HG03442 (cell line): ENCODE data around the gene C2orf81.

Experiments used
- ATAC-seq: cut with Tn5 transposase; IDR thresholded peaks from one replicate; pipeline ENCODE4 v1.9.1; 2021; ENCODE audit warnings: mild to moderate bottlenecking, moderate library complexity; ENCODE audit not compliant: unreplicated experiment

Gene C2orf81

DNA sequence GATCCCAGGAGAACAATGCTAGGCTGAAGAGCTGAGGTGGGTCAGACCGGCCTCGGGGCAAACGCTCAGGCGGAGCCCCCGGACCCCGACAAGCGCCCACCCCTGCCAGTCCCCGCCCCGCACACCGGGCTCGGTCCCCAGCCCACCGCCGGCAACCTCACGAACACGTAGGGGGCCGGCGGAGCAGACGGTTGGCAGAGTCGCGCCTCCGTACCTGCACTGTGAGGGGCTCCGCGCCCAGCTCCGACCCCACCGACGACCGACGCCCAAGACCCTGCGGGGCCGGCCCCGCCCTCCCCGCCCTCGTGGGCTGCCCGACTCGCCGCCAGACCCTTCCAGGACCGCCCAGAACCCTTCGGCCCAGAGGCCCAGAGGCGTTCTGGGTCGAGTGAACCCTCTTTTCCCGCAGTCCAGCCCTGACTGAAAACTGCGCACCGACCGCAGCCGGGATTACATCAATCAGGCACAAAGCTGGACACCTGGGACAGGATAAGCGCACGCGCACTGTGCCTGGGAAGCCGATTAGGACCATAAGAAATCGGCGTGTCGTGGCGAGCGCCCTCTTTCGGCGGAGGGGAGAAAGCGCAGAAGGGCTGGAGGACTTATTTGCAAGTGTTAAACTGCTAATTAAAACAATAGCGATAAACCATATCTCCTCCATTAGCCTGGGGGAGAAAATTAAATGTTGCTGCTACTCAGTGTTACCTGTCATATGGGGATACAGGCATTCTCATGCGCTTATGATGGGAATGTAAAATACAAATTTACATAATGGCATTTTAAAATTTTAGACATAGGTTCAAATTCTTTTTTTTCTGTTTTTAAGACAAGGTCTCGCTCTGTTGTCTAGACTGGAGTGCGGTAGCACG is 29.6 kb downstream of the C2orf81 start:
- peak; percentile 67 for ATAC-seq

DNA sequence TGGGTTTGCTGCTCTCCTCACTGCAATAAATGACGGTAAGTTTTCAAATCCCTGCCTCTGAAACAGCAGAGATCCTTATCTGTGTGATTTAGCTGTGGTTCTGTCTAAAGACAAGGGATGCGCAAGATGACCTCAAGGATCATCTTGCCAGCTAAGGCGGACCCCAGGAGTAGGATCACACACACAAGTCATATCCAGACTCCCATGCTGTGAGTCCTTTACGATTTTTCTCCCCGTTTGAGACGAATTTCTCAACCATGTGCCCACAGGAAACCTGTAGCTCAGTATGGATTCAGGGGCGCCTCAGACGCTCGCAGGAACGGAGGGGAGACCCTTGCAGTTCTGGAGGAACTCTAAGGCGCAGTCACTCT is 30.2 kb downstream of the C2orf81 start:
- ATAC-seq = peak; percentile 34

GRCh38 chr2:74390606-74391005 is 30.8 kb downstream of the C2orf81 start:
- no peak for ATAC-seq

DNA sequence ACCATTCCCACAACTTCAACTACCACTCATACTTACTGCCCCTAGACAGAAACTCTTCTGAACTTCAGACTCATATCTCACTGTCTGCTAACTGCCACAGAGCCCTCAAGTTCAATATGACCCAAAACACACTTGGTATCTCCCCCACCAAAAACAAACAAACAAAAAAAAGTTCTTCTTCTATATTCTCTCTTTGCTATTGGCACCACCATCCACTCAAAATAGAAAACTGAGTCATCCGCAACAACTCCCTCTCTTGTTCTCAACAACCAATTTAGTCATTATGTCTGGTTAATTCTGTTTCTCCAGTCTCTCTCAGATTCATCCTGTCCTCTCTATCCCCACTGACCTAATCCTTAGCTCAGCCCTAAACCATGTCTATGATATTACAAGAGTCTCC is 34.1 kb downstream of the C2orf81 start:
- no peak for ATAC-seq

DNA sequence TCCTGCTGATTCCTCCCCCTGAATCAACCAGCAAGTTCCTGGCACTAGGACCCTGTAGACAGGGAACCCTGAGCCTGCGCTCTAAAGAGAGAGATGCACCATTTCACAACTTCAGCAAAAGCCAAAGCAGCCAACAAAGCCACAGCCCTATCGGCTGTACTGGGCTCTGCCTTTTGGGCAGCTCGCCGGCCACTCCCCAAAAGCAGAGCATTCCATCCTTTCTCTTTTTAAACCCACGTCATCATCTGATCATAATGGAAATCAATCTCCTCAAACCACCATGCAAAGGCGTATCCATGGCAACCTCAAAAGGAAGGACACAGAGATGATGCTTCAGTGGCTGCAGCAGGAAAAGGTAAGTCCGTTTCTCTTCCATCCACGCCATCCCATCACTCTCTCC is 36.0 kb downstream of the C2orf81 start:
- ATAC-seq = no peak

- no peak for ATAC-seq
These were observed 37.4 kb downstream of the C2orf81 start for GRCh38 chr2:74384051-74384450.

- no peak for ATAC-seq
These were observed 38.2 kb downstream of the C2orf81 start for GRCh38 chr2:74383254-74383653.

GRCh38 chr2:74381751-74382150 is 39.7 kb downstream of the C2orf81 start:
- ATAC-seq = no peak

DNA sequence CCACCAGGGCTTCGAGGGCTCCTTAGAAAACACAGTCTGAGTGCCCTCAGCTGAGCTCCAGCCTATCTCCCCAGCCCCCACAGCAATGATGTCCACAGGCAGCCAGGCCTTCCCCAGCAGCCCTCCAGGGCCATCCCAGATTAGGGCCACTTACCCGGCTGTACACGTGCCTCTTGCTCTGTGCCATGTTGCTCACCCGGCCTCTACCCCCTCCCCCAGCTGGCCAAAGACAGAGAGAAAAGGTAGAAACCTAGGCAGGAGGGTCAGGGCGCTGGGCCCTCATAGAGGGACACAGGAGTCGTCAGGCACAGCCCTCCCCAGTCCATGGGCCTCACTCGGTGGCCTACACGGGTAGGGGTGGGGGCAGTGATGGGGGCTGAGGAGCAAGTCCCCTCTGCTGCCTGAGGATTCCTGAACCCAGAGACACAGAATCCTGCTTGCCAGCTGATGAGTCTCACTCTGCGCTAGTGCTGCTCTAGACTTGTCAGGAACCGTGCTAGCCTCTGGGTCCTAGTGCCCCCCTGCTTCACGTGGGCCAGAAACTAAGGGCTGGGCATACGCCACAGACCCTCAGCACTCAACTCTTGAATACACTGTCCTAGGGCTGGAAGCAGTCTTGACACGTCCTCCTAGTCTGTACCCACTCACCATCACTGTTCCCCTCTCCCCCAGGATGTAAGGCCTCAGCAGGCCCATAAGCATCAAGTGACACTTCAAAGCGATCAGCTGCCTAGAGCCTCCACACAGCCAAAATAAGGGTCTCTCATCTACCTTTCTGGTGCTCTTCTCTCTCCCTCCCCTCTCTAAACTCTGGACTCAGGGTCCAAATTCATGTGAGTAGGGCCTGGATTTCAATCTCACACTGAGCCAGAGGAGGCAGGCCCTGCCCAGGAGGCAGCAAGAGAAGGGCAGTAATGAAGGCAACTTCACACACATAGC is 41.3 kb downstream of the C2orf81 start, which contains the start of gene DCTN1:
Gene DCTN1, minus strand, starts transcription at position 461 of the 939 bp plus-strand sequence. Its CDS starts 274 bp downstream, at position 187.
- ATAC-seq = no peak

DNA sequence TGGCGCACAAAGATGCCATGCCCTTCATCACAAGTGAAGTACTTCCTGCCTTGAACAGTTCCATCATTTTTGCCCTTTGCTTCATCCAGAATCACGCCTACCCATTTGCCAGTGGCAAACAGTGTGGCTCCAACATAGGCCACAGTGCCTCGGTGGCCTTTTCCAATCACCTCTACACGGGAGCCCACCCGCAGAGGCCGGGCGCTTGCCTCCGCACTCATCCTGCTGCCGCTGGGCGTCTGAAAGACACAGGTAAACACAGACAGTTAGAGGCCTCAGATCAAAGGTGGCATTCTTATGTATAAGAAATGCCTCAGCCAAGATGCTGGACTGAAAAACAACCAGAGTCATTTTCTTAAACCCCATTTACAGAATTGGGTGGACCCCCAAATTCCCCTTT is 43.4 kb downstream of the C2orf81 start:
- ATAC-seq = no peak

- no peak for ATAC-seq
These were observed 45.6 kb downstream of the C2orf81 start for GRCh38 chr2:74375838-74376237.

DNA sequence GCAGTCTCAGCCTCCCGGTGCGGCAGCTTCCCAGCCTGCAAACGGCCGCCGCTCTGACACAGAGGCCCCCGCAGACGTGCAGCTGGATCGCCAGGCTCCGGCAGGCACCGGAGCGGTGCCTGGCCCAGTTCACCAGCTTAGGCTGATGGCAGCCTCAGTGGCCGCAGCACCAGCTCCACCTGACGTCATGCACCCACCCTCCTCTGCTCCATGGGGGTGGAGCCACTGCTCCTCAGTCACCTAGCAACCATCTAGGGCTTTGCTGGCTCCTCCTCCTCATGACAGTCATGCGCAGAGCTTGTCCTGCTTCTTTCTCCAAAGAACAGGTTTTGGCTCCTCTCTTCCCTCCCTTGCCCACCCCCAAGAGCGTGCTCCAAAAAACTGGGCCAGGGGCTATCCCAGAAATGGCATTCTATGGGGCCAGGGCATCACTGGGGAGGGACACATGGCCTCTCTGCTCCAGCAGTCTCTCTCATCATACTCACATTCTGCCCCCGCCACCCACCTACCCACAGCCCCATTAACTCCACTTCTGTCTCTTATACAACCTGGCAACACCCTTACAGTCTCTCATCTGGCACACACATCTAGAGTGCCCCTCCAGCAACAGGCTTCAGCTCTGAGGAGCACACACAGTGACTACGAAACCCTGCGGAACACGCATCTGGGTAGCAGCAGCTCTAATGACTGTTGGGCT is 46.8 kb downstream of the C2orf81 start:
- no peak for ATAC-seq

DNA sequence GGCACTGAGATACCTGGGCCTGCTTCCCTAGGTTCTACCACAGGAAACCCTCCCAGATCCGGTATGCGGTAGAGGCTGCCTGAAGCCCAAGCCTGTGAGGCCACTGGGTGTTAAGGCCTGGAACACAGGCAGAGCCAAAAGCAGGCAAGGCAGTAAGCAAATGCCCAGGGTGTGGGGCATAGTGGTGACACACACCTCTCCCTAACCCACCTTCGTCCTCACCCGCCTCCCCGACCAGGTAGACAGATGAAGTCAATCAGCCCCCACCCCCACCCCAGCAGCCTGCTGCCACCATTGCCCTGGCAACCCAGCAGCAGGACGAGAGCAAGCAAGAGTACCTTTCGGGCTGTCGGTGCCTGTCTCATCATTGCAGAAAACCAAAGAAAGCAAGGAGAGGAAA is 47.4 kb downstream of the C2orf81 start:
- no peak for ATAC-seq

DNA sequence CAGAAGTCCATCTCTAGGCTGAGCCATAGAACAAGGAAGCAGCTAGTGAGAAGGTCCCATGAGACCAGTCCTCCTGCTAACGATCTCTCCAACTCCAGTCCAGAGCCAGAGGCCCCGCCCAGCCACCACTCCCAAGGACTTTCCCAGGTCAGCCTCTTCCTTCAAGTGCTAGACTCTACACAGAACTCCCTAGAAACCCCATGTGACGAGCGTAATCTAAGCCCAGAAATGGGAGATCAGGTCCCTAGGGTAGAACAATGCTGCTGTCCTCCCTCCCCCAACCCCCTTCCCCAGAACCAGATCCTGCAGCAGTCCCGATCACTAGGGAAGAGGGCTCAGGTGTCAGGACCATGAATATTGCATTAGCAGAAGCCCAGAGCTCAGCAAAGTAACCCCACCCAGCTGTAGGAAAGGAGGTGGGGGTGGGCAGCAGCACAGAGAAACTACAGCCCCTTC is 48.2 kb downstream of the C2orf81 start:
- no peak for ATAC-seq

DNA sequence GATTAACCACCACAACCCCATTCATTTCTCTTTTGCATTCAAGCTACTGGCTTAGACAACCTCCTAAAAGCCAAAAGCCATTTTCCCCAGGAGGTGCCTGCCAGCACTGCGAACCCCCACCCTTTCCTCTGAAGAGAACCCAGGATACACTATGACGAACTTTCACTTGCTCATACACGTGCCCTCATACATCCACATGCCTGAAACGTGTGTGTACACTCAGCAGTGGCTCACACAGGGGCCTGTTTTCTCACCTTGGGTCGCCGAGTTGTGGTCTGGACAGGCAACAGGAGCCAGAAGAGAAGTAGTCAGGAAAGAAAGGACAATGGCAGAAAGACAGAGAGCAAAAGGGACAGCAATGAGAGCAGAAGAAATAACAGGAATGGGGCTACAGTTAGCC is 48.7 kb downstream of the C2orf81 start:
- no peak for ATAC-seq

- no peak for ATAC-seq
These were observed 50.0 kb downstream of the C2orf81 start for GRCh38 chr2:74371421-74371820.

- ATAC-seq = no peak
These were observed 51.4 kb downstream of the C2orf81 start for GRCh38 chr2:74369976-74370375.

DNA sequence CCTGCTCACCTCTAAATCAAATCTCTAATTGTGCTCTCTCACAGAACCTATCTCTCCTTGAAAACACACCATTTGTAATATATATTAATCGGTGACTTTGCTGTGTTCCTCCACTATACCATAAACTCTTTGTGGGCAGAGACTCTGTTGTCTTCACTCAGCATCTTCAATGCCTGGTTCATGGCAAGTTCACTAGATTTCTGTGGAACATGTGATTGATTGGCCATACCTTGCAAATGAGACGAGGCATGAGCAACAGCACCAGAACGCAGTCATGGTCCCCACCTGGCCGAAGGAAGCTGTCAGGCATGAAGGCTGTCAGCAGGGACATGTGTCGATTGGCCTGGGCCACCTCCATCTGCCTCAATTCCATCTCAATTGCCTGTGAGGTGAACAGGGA is 52.9 kb downstream of the C2orf81 start:
- no peak for ATAC-seq

- no peak for ATAC-seq
These were observed 53.6 kb downstream of the C2orf81 start for GRCh38 chr2:74367789-74368188.

DNA sequence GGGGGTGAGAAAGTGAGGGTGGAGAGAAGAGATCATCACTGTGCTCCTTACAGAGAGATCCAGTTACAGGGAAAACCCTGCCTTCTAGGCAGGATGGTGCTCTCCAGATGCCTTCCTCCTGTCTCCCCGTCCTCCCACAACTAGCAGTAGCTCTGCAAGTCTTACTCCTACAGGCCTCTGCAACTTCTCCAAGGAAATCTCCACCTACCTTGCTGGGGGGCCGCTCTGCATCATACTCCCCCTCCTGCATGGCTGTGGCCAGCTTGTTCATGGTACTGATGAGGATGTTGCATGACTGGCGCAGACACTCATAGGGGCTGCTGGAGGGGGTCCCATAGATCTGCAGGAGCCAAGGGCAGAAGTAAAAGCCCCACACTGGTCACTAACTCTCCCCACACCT is 55.4 kb downstream of the C2orf81 start:
- no peak for ATAC-seq
